ENCODE results near the gene ERC1.

ERC1 gene

DNA sequence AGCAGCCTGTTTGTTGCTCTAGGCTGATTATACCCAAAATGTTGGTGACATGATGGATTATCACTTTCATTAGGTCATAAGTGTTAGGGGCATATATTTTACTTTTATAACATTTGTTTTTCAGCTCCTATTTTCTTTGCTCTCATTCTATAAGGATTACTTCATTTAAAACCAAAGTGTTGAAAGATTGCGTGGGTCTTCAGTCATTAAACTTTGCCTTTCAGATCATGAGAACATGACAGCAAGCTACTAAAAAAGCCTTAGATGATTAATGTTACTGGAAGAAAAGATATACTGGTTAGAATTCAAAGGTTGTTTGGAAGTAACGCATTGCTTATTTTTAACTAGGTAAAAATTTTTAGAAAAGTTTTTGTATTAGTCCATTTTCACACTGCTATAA lies 156.8 kb downstream of the ERC1 start:
- H3K4me3 ChIP-seq (ENCODE audit: low read depth, low read length): no peak overlapping the region
- TF ChIP-seq, protein P1, sequence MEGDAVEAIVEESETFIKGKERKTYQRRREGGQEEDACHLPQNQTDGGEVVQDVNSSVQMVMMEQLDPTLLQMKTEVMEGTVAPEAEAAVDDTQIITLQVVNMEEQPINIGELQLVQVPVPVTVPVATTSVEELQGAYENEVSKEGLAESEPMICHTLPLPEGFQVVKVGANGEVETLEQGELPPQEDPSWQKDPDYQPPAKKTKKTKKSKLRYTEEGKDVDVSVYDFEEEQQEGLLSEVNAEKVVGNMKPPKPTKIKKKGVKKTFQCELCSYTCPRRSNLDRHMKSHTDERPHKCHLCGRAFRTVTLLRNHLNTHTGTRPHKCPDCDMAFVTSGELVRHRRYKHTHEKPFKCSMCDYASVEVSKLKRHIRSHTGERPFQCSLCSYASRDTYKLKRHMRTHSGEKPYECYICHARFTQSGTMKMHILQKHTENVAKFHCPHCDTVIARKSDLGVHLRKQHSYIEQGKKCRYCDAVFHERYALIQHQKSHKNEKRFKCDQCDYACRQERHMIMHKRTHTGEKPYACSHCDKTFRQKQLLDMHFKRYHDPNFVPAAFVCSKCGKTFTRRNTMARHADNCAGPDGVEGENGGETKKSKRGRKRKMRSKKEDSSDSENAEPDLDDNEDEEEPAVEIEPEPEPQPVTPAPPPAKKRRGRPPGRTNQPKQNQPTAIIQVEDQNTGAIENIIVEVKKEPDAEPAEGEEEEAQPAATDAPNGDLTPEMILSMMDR (IDR thresholded peaks at IDR 0.05; ENCODE audit: low read depth, low read length): no peak

DNA sequence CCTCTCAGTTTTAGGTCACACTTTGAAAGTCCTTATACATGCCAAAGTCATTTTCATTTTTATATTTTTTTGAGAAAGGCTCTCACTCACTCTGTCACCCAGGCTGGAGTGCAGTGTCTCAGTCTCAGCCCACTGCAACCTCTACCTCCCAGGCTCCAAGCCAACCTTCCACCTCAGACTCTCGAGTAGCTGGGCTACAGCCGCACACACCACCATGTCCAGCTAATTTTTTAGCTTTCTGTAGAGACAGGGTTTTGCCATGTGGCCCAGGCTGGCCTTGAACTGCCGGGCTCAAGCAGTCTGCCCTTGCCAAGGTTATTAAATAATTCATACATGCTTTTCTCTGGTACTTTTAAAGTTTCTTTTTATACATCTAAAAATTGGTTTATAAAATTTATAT lies 166.0 kb downstream of the ERC1 start:
- TF ChIP-seq, protein P1 (IDR thresholded peaks at IDR 0.05; ENCODE audit: low read depth, low read length): no peak
- no peak overlapping the region for H3K4me3 ChIP-seq (ENCODE audit: low read depth, low read length)

DNA sequence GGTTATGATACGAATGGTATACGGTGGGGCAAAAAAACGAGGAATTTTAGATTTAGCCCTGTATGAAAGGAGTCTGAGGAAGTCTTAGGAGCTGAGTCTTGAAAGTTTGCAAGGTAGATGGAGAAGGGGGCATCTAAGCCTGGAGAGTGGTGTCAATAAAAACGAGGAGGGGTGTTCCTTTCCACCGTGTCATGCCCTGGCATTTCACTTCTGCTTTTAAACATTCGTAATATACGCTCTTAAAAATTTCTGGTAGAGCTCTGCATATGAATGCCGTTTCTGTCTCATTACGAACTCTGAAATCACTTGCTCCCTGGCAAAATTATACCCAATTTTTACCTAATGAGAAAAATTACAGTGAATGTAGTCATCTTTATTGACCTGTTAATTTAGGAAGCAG lies 170.2 kb downstream of the ERC1 start:
- no peak overlapping the region for H3K4me3 ChIP-seq (ENCODE audit: low read depth, low read length)
- TF ChIP-seq, protein P1 (IDR thresholded peaks at IDR 0.05; ENCODE audit: low read depth, low read length): no peak

DNA sequence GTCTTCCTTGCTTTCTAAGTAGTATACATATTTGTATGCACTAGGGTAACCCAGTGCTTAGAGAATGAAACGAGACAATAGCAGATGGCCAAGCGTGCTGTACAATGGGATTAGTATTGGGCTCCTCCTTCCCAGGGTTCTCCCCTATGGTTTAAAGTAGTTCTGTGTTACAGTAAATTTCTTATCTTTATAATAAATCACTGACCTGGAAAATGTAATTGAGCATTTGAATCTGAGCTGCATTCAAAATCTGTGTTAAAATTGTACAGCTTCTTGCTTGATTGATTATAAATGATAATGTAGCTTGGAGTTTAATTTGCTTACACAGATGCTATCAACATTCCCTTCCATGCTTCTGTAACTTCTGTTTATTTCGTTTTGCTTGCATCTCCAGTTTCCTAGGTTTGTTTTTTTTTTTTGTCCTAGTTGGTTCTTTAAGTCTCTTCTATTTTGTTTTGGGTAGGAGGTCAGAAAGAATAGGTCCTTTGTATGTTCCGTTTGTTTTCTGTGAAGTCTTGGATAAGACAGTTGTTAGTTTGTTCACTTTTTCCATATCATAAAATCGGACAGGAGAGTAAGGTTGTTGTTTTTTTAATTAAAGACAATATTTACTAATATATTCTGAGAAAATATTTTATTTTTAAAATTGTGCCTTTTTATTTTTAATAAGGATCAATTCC lies 171.2 kb downstream of the ERC1 start:
- no peak overlapping the region for H3K4me3 ChIP-seq (ENCODE audit: low read depth, low read length)
- TF ChIP-seq, protein P1 (IDR thresholded peaks at IDR 0.05; ENCODE audit: low read depth, low read length): no peak

DNA sequence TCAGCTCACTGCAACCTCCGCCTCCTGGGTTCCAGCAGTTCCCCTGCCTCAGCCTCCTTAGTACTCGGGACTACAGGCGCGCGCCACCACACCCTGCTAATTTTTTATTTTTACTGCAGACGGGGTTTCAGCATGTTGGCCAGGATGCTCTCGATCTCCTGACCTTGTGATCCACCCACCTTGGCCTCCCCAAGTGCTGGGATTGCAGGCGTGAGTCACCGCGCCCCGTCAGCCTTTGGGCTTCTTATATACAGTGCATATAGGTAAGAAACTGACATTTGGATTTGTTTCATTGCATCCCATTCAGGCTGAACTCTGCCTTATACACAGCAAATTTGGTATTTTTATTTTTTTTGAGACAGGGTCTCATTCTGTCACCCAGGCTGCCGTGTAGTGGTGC lies 176.8 kb downstream of the ERC1 start:
- H3K4me3 ChIP-seq (ENCODE audit: low read depth, low read length): no peak overlapping the region
- TF ChIP-seq, protein P1 (IDR thresholded peaks at IDR 0.05; ENCODE audit: low read depth, low read length): no peak

DNA sequence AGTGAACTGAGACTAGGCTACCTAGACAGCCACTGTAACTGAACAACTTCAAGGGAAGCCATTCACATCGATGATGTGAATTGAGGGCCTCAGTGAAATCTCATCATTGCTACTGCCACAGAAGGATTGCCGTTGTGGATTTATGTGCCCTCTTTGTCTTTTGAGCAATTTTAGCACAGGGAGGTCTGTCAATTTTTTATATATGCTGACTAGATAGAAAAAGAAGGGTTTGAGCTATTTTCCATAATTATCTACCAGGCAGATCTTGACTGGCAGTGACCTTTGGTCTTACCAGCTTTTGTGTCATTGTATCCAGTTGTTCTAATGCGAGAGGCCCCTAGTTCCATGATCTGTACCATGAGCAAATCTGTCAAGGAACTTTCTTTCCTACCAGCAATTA lies 179.4 kb downstream of the ERC1 start:
- TF ChIP-seq, protein P1 (IDR thresholded peaks at IDR 0.05; ENCODE audit: low read depth, low read length): no peak
- no peak overlapping the region for H3K4me3 ChIP-seq (ENCODE audit: low read depth, low read length)

DNA sequence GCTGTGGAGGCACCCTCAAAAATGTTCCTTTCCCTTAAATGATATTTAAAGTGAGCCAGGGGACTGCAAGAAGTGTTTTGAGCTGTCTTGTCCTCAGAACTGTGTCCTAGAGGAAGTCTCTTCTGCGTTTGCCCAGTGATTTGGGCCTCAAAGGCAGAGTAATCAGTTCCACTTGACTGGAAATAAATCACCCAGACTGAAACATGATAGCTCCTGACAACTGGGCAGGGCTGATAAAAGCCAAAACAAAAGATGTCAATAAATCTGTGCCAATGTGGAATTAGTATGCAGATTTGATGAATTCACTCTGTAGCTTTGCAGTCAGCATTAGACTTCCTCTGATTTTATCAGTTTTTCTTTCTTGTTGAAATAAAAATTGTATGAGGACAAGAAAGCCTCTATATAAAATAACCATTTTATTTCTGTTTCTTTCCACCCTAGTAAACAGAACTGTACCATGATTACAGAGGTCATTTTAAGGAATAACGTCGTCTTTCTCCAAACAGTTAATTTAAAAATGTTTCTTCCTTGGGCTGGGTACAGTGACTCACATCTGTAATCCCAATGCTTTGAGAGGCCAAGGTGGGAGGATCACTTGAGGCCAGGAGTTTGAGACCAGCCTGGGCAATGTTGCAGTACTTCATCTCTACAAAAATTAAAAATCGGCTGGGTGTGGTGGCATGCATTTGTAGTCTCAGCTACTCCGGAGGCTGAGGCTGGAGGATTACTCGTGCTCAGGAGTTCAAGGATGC lies 180.8 kb downstream of the ERC1 start:
- no peak overlapping the region for H3K4me3 ChIP-seq (ENCODE audit: low read depth, low read length)
- TF ChIP-seq, protein P1 (IDR thresholded peaks at IDR 0.05; ENCODE audit: low read depth, low read length): no peak
